Rectal smooth muscle tissue (tissue), 1 donor: ENCODE results near the gene OTUB1.

ENCODE experiments used
- H3K27ac ChIP-seq: one replicate; pipeline ENCODE4 v1.7.0; 2013; ENCODE audit warnings: low read depth, low read length, inconsistent platforms
- H3K27me3 ChIP-seq: one replicate; pipeline ENCODE4 v1.7.0; 2013; ENCODE audit warnings: low read length; ENCODE audit not compliant: control insufficient read depth, insufficient read depth
- H3K36me3 ChIP-seq: one replicate; pipeline ENCODE4 v1.7.0; 2013; ENCODE audit warnings: low read length; ENCODE audit not compliant: control insufficient read depth, insufficient read depth
- H3K4me1 ChIP-seq: one replicate; pipeline ENCODE4 v1.7.0; 2013; ENCODE audit warnings: low read length; ENCODE audit not compliant: control insufficient read depth, insufficient read depth
- H3K4me3 ChIP-seq: one replicate; pipeline ENCODE4 v1.7.0; 2013; ENCODE audit warnings: low read length
- H3K9ac ChIP-seq: one replicate; pipeline ENCODE4 v1.7.0; 2013; ENCODE audit warnings: low read length

OTUB1 gene

DNA sequence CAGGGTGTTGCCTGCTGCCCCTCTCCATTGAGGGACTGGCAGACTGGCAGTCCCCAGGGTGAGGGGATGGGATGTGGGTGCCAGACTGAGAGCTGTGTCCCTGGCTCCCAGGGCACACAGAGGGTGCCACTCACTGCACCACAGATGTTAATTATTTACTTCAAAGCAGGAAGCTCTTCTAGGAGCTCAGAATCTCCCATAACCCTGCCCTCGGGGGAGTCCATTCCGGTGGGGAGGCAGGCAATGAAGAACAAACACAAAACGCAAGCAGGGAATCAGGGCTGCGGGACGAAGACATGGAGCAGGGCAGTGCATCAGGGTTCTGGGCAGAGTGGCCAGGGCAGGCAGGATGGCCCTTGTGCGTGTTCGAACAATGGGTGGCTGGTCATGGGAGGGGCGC is 25.1 kb downstream of the OTUB1 start:
- no peaks in the 10 kb centered on the region for H3K4me1 ChIP-seq
- H3K27ac ChIP-seq: no peak overlapping the region
- H3K27me3 ChIP-seq: no peaks in the 10 kb centered on the region
- no peak overlapping the region for H3K4me3 ChIP-seq
- H3K36me3 ChIP-seq: no peaks in the 10 kb centered on the region
- no peak overlapping the region for H3K9ac ChIP-seq

DNA sequence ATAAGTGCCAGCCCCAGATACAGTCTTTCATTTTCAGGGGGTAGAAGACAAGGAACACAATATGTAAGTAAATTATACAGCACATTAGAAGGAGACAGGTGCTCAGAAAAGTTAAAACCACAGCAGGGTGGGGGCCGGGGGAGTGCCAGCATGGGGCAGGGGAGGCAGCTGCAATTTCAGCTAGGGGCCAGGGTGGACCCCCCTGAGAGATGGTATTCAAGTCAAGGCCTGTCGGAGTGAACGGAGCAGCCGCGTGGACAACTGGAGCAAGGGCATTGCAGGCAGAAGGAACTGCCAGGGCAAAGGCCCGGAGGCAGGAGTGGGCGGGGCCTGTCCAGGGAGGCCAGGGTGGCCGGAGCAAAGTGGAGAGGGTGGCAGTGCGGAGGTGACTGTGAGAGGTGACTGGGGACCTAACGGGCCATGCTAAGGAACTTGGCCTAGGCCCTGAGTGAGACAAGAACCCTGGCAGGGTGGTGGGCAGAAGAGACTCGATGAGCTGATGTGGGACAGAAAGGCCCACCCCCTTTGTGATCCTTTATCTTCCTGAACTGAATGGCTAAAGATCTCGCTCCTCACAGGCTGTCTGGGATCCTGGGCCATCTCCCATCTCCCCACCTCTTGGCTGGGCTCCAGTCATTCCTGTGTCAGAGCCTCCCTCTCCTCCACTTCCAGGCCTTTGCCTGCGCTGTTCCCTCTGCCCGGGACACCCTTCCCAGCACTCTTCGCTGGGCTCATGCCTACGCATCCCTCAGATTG is 27.1 kb downstream of the OTUB1 start:
- H3K27me3 ChIP-seq: no peaks in the 10 kb centered on the region
- H3K4me1 ChIP-seq: no peaks in the 10 kb centered on the region
- no peak overlapping the region for H3K27ac ChIP-seq
- no peak overlapping the region for H3K4me3 ChIP-seq
- H3K36me3 ChIP-seq: no peaks in the 10 kb centered on the region
- H3K9ac ChIP-seq: no peak overlapping the region

GRCh38 chr11:64014356-64014755 is 28.1 kb downstream of the OTUB1 start:
- H3K9ac ChIP-seq: no peak overlapping the region
- H3K4me1 ChIP-seq: no peaks in the 10 kb centered on the region
- H3K4me3 ChIP-seq: no peak overlapping the region
- no peak overlapping the region for H3K27ac ChIP-seq
- H3K36me3 ChIP-seq: no peaks in the 10 kb centered on the region
- no peaks in the 10 kb centered on the region for H3K27me3 ChIP-seq

DNA sequence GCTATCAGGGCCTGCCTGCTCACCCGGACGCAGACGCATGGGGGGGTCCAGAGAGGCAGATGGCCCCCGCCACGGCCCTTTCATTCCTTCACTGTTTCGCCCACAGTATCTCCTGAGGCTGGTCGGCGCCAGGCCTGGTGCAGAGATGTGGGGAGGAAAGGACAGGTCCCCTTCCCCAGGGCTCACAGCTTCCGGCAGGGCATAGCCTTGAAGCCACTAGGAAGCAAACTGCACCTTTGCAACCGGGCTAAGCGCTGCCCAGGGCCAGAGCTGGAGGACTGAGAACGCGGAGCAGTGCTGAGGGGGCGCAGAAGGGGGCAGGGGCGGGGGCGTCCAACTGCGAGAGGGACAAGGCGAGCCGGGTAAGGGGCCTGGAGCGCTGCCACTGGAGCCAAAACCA is 29.3 kb downstream of the OTUB1 start:
- H3K4me3 ChIP-seq: no peak overlapping the region
- no peaks in the 10 kb centered on the region for H3K27me3 ChIP-seq
- H3K36me3 ChIP-seq: no peaks in the 10 kb centered on the region
- H3K9ac ChIP-seq: no peak overlapping the region
- H3K4me1 ChIP-seq: no peaks in the 10 kb centered on the region
- no peak overlapping the region for H3K27ac ChIP-seq

GRCh38 chr11:64015935-64016845 is 30.0 kb downstream of the OTUB1 start:
- no peak overlapping the region for H3K27ac ChIP-seq
- no peak overlapping the region for H3K4me3 ChIP-seq
- no peaks in the 10 kb centered on the region for H3K36me3 ChIP-seq
- H3K27me3 ChIP-seq: no peaks in the 10 kb centered on the region
- no peaks in the 10 kb centered on the region for H3K4me1 ChIP-seq
- H3K9ac ChIP-seq: no peak overlapping the region

- Histone ChIP-seq H3K4me3 (no peak overlapping the region), H3K4me1 (no peaks in the 10 kb centered on the region), H3K9ac (no peak overlapping the region), H3K36me3 (no peaks in the 10 kb centered on the region), H3K27me3 (no peaks in the 10 kb centered on the region), H3K27ac (no peak overlapping the region)
These were observed 31.6 kb downstream of the OTUB1 start for GRCh38 chr11:64017945-64018224.

DNA sequence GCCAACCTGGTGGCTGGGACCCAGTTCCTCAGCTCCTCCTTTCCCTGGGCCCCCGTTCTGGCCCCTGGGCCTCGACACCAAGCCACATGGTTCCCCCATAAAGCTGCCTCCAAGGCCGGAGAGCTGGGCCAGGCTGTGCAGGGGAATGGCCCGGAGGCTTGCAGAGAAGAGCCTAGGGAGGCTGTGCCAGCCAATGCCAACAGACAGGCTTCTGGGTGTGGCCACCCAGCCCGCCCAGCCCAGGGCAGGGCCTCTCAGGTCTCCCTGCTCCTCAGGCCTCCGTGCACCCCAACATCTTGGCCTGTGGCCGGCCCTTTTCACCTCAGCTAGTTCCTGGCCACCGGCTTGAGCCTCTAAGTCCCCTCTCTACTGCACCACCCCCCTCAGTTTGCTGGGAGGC is 32.1 kb downstream of the OTUB1 start:
- no peaks in the 10 kb centered on the region for H3K36me3 ChIP-seq
- no peaks in the 10 kb centered on the region for H3K4me1 ChIP-seq
- H3K27me3 ChIP-seq: no peaks in the 10 kb centered on the region
- H3K4me3 ChIP-seq: no peak overlapping the region
- no peak overlapping the region for H3K9ac ChIP-seq
- H3K27ac ChIP-seq: no peak overlapping the region

DNA sequence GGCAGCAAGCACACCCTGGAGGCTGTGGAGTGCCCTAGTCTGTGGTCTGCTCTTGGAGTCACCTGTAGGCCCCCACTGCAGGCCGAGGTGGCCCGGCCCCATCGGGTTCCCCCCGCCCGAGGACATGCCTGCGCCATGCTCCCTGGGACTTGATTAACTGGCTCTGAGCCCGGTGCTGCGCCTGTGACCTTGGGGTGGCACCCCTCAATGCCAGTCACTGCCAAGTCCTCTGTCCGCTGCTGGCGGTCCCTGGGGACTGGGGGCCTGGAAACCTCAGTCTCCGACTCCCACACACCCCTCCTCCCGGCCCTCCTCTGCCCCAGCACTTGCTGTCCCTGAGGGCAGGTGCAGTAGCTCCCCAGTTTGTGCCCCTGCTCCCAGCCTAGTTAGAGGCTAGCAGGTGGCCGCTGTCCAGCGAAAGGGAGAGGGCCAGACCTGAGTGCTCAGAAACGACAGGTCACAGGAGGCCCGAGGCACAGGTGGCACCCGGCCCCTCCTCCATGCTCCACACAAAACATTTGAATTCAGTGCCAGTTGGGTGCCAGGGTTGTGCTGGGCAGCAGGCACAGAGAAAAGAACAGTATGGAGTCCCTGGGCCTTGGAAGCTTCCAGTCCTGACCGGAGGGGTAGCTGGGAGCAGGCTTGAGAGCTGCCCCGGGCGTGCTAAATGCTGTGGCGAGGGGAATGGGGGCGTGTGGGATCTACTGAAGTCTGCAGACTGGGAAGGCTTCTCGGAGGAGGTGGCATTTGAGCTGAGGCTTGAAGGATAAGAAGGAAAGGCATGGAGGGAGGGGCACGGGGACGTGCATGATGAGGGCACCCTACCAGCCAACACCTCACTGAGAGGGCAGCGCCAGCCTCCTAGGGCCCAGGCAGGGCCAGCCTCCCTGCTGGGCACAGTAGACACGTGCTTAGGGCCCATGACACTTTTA is 33.1 kb downstream of the OTUB1 start:
- Histone ChIP-seq H3K36me3 (no peaks in the 10 kb centered on the region), H3K9ac (no peak overlapping the region), H3K27me3 (no peaks in the 10 kb centered on the region), H3K27ac (no peak overlapping the region), H3K4me3 (no peak overlapping the region), H3K4me1 (no peaks in the 10 kb centered on the region)

GRCh38 chr11:64020976-64021756 is 34.9 kb downstream of the OTUB1 start:
- Histone ChIP-seq H3K27ac (no peak overlapping the region), H3K4me1 (no peaks in the 10 kb centered on the region), H3K9ac (no peak overlapping the region), H3K36me3 (no peaks in the 10 kb centered on the region), H3K27me3 (no peaks in the 10 kb centered on the region), H3K4me3 (no peak overlapping the region)

DNA sequence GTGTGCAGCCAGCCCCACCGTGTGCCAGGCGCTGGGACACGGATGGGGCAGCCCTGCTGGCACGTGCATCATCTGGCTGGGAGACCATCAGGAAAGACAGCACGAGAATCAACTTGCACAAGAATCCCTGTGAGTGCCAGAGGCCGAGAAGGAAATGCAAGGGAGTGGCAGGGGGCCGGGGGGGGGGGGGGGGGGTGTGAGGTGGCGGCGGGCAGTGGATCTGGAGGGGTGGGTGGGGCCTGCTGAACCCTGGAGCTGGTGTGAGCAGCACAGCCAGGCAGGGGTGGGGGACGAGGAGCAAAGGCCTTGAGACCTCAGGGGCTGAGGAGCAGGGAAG is 35.5 kb downstream of the OTUB1 start:
- no peak overlapping the region for H3K9ac ChIP-seq
- H3K27me3 ChIP-seq: no peaks in the 10 kb centered on the region
- H3K4me1 ChIP-seq: no peaks in the 10 kb centered on the region
- no peaks in the 10 kb centered on the region for H3K36me3 ChIP-seq
- H3K27ac ChIP-seq: no peak overlapping the region
- H3K4me3 ChIP-seq: no peak overlapping the region

DNA sequence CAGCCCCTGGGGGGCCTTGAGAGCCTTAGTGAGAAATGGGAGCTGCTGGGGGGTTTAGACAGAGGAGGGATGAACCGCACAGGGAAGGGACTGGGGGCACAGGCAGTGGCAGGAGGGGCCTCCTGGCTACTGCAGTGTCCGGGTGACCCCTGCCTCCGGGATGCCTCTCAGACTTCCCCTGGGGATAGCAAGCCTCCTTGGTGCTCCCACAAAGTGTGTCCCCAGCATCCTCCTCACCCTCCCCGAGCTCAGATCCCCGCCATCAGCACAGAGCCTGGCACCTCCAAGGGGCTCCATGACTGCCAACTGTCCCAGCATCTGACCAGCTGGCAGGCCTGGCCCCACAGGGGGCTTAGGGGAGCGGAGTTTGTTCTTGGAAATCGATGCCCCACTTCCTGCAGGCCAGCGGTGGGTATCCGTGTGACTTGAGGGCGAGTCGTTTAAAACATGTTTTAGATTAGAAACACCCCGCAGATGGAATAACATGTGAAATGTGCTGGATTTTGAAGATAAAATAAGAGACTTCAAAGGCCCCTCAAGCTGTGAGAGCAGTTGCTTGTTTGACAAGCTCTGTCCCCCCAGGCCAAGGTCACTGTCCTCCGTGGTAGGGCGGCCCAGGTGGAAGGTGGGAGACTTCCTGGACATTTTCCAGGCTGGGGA is 36.0 kb downstream of the OTUB1 start:
- no peak overlapping the region for H3K4me3 ChIP-seq
- H3K4me1 ChIP-seq: no peaks in the 10 kb centered on the region
- H3K9ac ChIP-seq: no peak overlapping the region
- no peak overlapping the region for H3K27ac ChIP-seq
- no peaks in the 10 kb centered on the region for H3K36me3 ChIP-seq
- H3K27me3 ChIP-seq: no peaks in the 10 kb centered on the region
